OCI-M1 (cell line): ENCODE results near the gene THADA.

ENCODE experiments used
- DNase-seq: peaks from one replicate; lab custom pipeline; 2025; lab: John Stamatoyannopoulos, UW

The THADA gene

DNA sequence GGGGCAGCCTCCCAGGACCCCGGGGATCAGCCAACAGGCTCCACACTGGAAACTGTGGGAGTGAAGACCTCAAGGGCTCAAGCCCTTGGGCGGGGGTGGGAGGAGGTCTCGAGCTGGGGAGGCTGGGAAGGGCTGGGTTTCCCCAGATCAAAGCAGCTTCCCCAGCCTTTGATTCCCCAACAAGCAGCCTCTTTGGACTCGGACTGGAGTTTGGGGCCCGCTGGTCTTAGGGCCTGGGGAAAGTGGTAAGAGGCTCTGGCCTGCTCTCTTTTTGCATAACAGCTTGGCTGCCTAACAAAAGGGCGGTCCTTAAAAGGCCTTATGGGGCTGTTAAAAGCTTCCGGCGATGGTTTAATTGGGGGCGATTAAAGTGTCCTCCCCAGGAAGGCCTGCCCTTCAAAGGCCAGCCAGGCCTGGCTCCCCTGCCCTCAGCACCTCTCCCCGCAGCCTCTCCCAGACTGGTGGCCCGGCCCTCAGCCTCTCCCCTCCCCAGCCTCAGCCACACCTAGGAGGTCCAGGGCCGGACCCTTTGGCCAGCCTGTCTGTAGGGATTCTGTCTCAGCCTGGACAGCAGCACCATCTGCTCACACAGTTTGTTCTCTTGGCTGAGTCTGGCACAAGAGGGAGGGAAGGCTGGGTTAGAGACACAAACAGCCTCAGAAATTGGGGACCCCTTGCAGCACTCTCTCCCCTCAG lies 409.0 kb downstream of the THADA start:
- no peak for DNase-seq

DNA sequence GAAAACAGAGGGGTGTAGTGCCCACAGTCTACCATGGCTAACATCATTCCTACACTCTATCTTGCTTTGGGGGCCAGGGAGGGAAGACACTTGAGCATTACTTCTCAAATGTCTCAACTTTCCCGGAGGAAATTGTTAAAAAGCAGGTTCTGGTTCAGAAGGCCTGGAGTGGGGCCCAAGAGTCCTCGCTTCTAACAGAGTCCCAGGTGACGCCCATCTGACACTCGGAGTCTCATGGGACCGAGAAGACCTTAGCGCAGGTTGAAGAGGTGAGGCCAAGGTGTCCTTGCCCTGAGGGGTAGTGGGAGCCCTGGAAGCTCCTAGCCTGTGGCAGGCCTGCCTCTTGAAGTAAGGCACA lies 409.5 kb downstream of the THADA start:
- DNase-seq, result no peak

DNA sequence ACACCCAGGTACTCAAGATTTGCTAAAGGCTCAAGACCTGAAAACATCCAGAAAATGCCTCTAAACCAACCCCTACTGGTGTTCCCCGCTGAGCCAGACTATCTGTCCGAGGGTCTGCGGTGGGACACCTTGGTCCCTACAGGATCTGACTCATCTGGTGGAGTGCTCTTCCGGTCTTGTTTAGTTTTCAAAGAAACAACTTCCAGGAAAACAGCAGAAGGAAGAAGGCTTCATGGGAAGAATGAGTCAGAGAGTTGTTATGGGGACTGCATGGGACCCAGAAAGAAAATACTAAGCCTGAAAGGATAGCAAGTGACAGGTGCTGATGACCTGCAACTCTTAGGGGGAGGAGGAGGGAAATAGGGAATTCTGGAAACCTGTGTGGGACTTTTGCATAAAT lies 410.7 kb downstream of the THADA start:
- no peak for DNase-seq

DNA sequence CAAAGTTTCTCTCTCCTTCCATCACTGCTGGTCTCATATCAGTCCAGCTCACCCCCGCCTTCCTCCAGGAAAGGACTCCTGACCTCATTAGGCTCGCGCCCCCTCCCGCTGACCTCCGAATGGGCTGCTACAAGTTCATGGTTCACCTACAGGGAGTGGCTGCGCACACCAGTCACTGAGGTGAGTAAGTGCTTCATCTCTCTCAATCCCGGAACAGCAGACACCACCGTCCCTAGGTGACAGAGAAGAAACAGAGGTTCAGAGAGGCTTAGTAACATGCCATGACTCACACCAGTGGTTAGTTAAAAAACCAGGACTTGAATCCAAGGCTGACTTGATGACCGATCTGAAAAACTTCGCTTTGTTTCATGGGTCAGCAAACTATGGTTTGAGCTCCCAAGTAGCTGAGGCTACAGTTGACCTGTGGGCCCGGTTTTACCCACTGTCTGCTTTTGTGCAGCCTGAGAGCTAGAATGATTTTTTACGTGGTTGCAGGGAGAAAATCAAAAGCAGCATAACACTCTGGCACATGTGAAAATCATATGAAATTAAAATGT lies 411.4 kb downstream of the THADA start:
- DNase-seq, result no peak

DNA sequence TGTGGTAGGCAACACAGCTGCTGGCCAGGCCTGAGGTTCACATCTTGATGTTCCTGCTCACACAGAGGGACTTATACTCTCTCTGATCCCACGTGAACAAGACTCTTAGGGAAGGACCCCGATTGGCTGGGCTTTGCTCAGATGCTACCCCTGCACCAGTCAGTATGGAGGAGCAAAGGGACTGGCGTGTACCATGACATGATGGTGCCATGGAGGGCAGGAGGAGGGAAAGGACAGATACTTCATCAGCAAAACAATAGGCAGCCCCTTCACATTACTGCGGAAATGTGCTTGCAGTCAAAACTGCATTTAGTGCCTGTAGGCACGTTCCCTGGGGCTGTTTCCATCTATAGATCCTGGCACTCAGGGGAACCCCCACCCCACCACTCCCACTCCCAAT lies 412.1 kb downstream of the THADA start:
- no peak for DNase-seq

DNA sequence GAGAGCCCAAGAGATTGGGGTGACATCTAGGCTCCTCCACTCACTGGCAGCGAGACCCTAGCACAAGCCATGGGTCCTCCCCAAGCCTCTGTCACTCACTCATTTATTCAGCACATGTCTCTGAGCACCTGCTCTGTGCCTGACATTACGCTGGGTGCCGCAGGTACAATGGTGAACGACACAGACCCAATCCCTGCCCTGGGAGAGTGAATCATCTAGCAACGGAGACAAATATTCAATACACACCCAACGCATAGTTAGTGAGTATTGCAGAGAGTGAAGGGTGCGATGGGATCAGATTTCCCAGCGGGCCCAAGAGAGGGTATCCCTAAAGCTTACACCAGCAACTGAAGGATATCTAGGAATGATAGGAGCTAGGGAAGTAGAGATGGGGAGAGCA lies 414.9 kb downstream of the THADA start:
- no peak for DNase-seq
